ENCODE measurements around the gene DIP2C. TPM values are rescaled to one million over a fixed set of nuclear protein-coding genes. Genes with fewer than 3 reads are reported as not detected.

The DIP2C gene
- polyA plus RNA-seq, 3 donors = 0.11 TPM; not detected in 2

GRCh38 chr10:474946-475345 lies 214.5 kb downstream of the DIP2C start:
- H3K4me1 Mint-ChIP-seq = no peaks in the 10 kb centered on the region
- H3K79me2 ChIP-seq (ENCODE audit: insufficient read depth, low read length) = no peaks in the 10 kb centered on the region
- H3K4me2 ChIP-seq (replicated peaks; ENCODE audit: extremely low read depth, low read length, poor library complexity, severe bottlenecking) = no peak overlapping the region
- H4K20me1 ChIP-seq (ENCODE audit: insufficient read depth, low read length) = no peaks in the 10 kb centered on the region
- intact Hi-C loops (cut with micrococcal nuclease) = no loop called here
- no peak overlapping the region for H3K27ac Mint-ChIP-seq
- TF ChIP-seq CTCF (IDR thresholded peaks at IDR 0.05) = no peak
- H3K9ac ChIP-seq (ENCODE audit: insufficient read depth, low read length, poor library complexity, severe bottlenecking) = no peak overlapping the region
- H3K4me1 ChIP-seq (ENCODE audit: control insufficient read depth in 1 of 2, insufficient read depth in 2 of 2, low read length in 2 of 2) = no peaks in the 10 kb centered on the region
- no peak overlapping the region for H3K4me3 ChIP-seq (replicated peaks in 1 of 3; ENCODE audit: low read depth in 2 of 3, low read length in 3 of 3)
- no peaks in the 10 kb centered on the region for H3K27me3 ChIP-seq (ENCODE audit: control insufficient read depth in 2 of 2, insufficient read depth in 2 of 2, low read length in 2 of 2)
- peaks cover 0 to 12% (median 4%) of the 10 kb centered on the region in 7 donors for H3K9me3 Mint-ChIP-seq
- no peaks in the 10 kb centered on the region for H3K36me3 ChIP-seq (replicated peaks in 1 of 2; ENCODE audit: control insufficient read depth in 1 of 2, insufficient read depth in 2 of 2, low read length in 2 of 2)
- no peaks in the 10 kb centered on the region for H3K9me3 ChIP-seq (replicated peaks in 1 of 2; ENCODE audit: control insufficient read depth in 1 of 2, insufficient read depth in 1 of 2, low read length in 2 of 2)
- peaks cover 2 to 3% (median 3%) of the 10 kb centered on the region in 3 donors for H3K27me3 Mint-ChIP-seq (ENCODE audit: low read depth in 3 of 3)
- no peak overlapping the region for H3K27ac ChIP-seq (ENCODE audit: low read depth in 1 of 2, low read length in 2 of 2)
- H3K4me3 Mint-ChIP-seq = no peak overlapping the region
- WGBS (ENCODE audit: insufficient coverage) = 66% methylated on average over 5 of the region's 9 CpGs
- H2AFZ ChIP-seq (ENCODE audit: insufficient read depth, low read depth, low read length, poor library complexity, severe bottlenecking) = no peak overlapping the region
- DNase-seq = no peak
- no peaks in the 10 kb centered on the region for H3K36me3 Mint-ChIP-seq

GRCh38 chr10:474406-474805 lies 215.1 kb downstream of the DIP2C start:
- Histone ChIP-seq H3K4me3 (replicated peaks in 1 of 3; ENCODE audit: low read depth in 2 of 3, low read length in 3 of 3) (no peak overlapping the region), H3K9me3 (replicated peaks in 1 of 2; ENCODE audit: control insufficient read depth in 1 of 2, insufficient read depth in 1 of 2, low read length in 2 of 2) (no peaks in the 10 kb centered on the region), H2AFZ (ENCODE audit: insufficient read depth, low read depth, low read length, poor library complexity, severe bottlenecking) (no peak overlapping the region), H3K36me3 (replicated peaks in 1 of 2; ENCODE audit: control insufficient read depth in 1 of 2, insufficient read depth in 2 of 2, low read length in 2 of 2) (no peaks in the 10 kb centered on the region), H4K20me1 (ENCODE audit: insufficient read depth, low read length) (no peaks in the 10 kb centered on the region), H3K4me2 (replicated peaks; ENCODE audit: extremely low read depth, low read length, poor library complexity, severe bottlenecking) (no peak overlapping the region), H3K27me3 (ENCODE audit: control insufficient read depth in 2 of 2, insufficient read depth in 2 of 2, low read length in 2 of 2) (no peaks in the 10 kb centered on the region), H3K9ac (ENCODE audit: insufficient read depth, low read length, poor library complexity, severe bottlenecking) (no peak overlapping the region), H3K4me1 (ENCODE audit: control insufficient read depth in 1 of 2, insufficient read depth in 2 of 2, low read length in 2 of 2) (no peaks in the 10 kb centered on the region), H3K27ac (ENCODE audit: low read depth in 1 of 2, low read length in 2 of 2) (no peak overlapping the region), H3K79me2 (ENCODE audit: insufficient read depth, low read length) (no peaks in the 10 kb centered on the region)
- Mint-ChIP-seq H3K4me3 (no peak overlapping the region), H3K9me3 (peaks cover 0 to 11% (median 4%) of the 10 kb centered on the region in 7 donors), H3K27ac (no peak overlapping the region), H3K27me3 (ENCODE audit: low read depth in 3 of 3) (peaks cover 3 to 4% (median 3%) of the 10 kb centered on the region in 3 donors), H3K36me3 (no peaks in the 10 kb centered on the region), H3K4me1 (no peaks in the 10 kb centered on the region)
- 83% methylated on average over 8 of the region's 12 CpGs for WGBS (ENCODE audit: insufficient coverage)
- TF ChIP-seq CTCF (IDR thresholded peaks at IDR 0.05) = no peak
- no peak for DNase-seq
- intact Hi-C loops (cut with micrococcal nuclease) = no loop called here

Data from CD14-positive monocyte (primary cell).